Transverse colon (tissue), 4 donors: ENCODE results near the gene MEG3. TPM values are rescaled to one million over a fixed set of nuclear protein-coding genes. Genes with fewer than 3 reads are reported as not detected.

ENCODE experiments used
- DNase-seq: peaks from one replicate; pipeline ENCODE4 v3.0.0-alpha.2; 2019
- H3K27ac ChIP-seq, 4 donors: fragments of 200-600 bp; sonication (generic); 2 replicates each; pipeline ENCODE4 v1.5.1; 2016 to 2018; ENCODE audit warnings: inconsistent platforms in 4 of 4
- H3K27me3 ChIP-seq: fragments of 200-600 bp; sonication (generic); 2 replicates; pipeline ENCODE4 v1.5.1; 2017; ENCODE audit warnings: inconsistent platforms
- H3K36me3 ChIP-seq, 4 donors: fragments of 200-600 bp; sonication (generic); 2 replicates each; pipeline ENCODE4 v1.5.1; 2017 to 2019; ENCODE audit warnings: inconsistent platforms in 4 of 4
- H3K4me1 ChIP-seq, 4 donors: fragments of 200-600 bp; sonication (generic); 2 replicates each; pipeline ENCODE4 v1.5.1; 2017 to 2020; ENCODE audit warnings: inconsistent platforms in 4 of 4
- H3K4me3 ChIP-seq, 4 donors: fragments of 200-600 bp; sonication (generic); 1 replicate in 1 of 4; 2 replicates in 3 of 4; pipeline versions ENCODE4 v1.5.1 to v1.6.1; 2017 to 2019; ENCODE audit warnings: inconsistent platforms in 4 of 4
- H3K9me3 ChIP-seq, 2 donors: fragments of 200-600 bp; sonication (generic); 2 replicates each; pipeline ENCODE4 v1.5.1; 2017 to 2019; ENCODE audit warnings: inconsistent platforms in 2 of 2
- EP300 ChIP-seq: sonication (generic); formaldehyde crosslinking; IDR thresholded peaks from one replicate; pipeline ENCODE4 v1.6.1; 2017; ENCODE audit warnings: antibody characterized with exemption, low read depth
- POLR2A ChIP-seq: fragments of 450-650 bp; IDR thresholded peaks from one replicate; pipeline ENCODE4 v1.6.1; 2016; ENCODE audit warnings: antibody characterized with exemption, mild to moderate bottlenecking, moderate library complexity
- POLR2AphosphoS5 ChIP-seq, 3 donors: sonication (generic); formaldehyde crosslinking; IDR thresholded peaks; one replicate each; pipeline ENCODE4 v1.6.1; 2016; ENCODE audit warnings: antibody characterized with exemption in 3 of 3
- WGBS, 2 donors: methylation state at CpG; one replicate each; pipeline ENCODE4 v1.1.5; 2018; ENCODE audit warnings: low coverage in 1 of 2; 5-methylcytosine and 5-hydroxymethylcytosine counted together
- in situ Hi-C, 4 donors: fragments of 200-750 bp; cut with MboI; loops; one replicate each; pipeline versions ENCODE4 v1.15.0 to v1.15.1; 2017; ENCODE audit warnings: low sequenced_read_pairs in 3 of 4, low pct_ligation_motif_present in 1 of 4, low pct_unique_long_range_greater_than_20kb in 1 of 4
- intact Hi-C: fragments of 100-400 bp; cut with DNase I; formaldehyde crosslinking; loops from one replicate; pipeline ENCODE4 v1.15.1; 2023; ENCODE audit warnings: low total_unique reads
- total RNA-seq, 4 donors: library from RNA; depleted of rRNA; stranded (reverse); fragments of >200 nt; gene quantifications; one replicate each; pipeline ENCODE4 v1.1.0, GENCODE V29; 2016
- TF ChIP-seq, protein P1 (sequence below), 5 experiments: fragments of 200-600 bp in 3 of 5; fragments of 450-650 bp in 2 of 5; sonication (generic) in 3 of 5; IDR thresholded peaks; 1 replicate in 2 of 5; 2 replicates in 3 of 5; pipeline ENCODE4 v1.5.1; 2016 to 2017; ENCODE audit warnings: antibody characterized with exemption in 5 of 5, inconsistent platforms in 3 of 5, mild to moderate bottlenecking in 2 of 5, moderate library complexity in 1 of 5

The MEG3 gene
- total RNA-seq, 4 donors from 2014 or later: 10.6 to 156 (median 40.1) TPM

DNA sequence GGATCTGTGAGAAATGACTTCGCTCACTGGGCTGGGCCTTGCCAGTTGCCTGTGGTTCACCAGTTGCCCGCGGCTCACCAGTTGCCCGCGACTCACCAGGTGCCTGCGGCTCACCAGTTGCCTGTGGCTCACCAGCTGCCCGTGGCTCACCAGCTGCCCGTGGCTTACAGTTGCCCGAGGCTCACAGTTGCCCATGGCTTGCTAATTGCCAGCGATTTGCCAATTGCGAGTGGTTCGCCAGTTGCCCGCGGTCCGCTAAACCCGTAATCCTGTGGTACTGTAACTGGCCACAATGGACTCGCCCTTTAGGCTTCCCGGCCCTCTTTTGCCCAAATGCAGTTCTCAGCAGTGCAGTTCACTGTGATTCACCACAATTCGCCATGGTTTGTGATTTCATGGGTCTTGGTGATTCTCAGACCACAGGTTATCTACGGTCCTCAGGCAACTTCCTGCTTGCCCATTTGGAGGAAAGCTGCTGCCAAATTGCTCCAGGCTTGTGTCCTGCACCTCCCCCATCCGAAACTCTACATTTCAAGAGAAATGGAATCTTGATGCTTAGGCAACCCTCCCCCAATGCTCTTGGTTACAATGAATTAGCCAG is 15.0 kb upstream of the MEG3 start:
- no peaks in the 10 kb centered on the region for H3K27me3 ChIP-seq
- TF ChIP-seq EP300: no peak
- TF ChIP-seq POLR2A: no peak
- TF ChIP-seq, protein P1, sequence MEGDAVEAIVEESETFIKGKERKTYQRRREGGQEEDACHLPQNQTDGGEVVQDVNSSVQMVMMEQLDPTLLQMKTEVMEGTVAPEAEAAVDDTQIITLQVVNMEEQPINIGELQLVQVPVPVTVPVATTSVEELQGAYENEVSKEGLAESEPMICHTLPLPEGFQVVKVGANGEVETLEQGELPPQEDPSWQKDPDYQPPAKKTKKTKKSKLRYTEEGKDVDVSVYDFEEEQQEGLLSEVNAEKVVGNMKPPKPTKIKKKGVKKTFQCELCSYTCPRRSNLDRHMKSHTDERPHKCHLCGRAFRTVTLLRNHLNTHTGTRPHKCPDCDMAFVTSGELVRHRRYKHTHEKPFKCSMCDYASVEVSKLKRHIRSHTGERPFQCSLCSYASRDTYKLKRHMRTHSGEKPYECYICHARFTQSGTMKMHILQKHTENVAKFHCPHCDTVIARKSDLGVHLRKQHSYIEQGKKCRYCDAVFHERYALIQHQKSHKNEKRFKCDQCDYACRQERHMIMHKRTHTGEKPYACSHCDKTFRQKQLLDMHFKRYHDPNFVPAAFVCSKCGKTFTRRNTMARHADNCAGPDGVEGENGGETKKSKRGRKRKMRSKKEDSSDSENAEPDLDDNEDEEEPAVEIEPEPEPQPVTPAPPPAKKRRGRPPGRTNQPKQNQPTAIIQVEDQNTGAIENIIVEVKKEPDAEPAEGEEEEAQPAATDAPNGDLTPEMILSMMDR (IDR thresholded peaks at IDR 0.05): no peak
- no peak for TF ChIP-seq POLR2AphosphoS5 (IDR thresholded peaks at IDR 0.05)
- no peak for DNase-seq
- in situ Hi-C loops (no loop called here), intact Hi-C loops (no loop called here)
- WGBS, 2 donors: 68 to 75% methylated on average over 5 to 21 of the region's 21 CpGs
- H3K4me1 ChIP-seq: no peaks in the 10 kb centered on the region
- H3K4me3 ChIP-seq: no peak overlapping the region
- peaks cover 3 to 13% of the 10 kb centered on the region in 2 donors for H3K9me3 ChIP-seq
- no peaks in the 10 kb centered on the region for H3K36me3 ChIP-seq
- no peak overlapping the region for H3K27ac ChIP-seq

DNA sequence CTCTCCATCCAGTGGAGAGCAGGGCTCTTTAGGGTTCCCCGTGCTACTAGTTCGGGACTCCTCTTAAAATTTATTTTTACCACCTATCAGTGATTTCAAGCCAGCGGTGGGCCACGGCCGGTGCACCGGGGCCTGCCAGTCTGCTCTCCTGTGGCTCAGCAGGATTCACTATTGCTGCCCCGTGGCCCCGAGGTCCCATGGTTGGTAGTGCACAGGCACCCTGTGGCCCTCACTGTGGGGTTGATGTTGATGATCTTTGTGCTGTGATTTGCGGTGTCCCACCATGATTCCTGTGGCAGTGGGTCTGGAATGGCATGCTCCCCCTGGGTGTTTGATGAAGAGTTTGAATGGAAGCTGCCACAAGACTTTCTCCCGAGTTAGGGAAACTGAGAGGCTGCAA is 12.6 kb upstream of the MEG3 start:
- Histone ChIP-seq H3K27me3 (no peaks in the 10 kb centered on the region), H3K9me3 (peaks cover 3 to 13% of the 10 kb centered on the region in 2 donors), H3K4me3 (no peak overlapping the region), H3K36me3 (no peaks in the 10 kb centered on the region), H3K4me1 (no peaks in the 10 kb centered on the region), H3K27ac (no peak overlapping the region)
- intact Hi-C loops (no loop called here), in situ Hi-C loops (no loop called here)
- TF ChIP-seq, protein P1 (IDR thresholded peaks at IDR 0.05): no peak
- no peak for TF ChIP-seq POLR2A
- TF ChIP-seq POLR2AphosphoS5 (IDR thresholded peaks at IDR 0.05): no peak
- no peak for TF ChIP-seq EP300
- 90% methylated on average over 8 of the region's 10 CpGs; no CpG with 5 or more reads in 1 of the 2 donors for WGBS, 2 donors
- no peak for DNase-seq

DNA sequence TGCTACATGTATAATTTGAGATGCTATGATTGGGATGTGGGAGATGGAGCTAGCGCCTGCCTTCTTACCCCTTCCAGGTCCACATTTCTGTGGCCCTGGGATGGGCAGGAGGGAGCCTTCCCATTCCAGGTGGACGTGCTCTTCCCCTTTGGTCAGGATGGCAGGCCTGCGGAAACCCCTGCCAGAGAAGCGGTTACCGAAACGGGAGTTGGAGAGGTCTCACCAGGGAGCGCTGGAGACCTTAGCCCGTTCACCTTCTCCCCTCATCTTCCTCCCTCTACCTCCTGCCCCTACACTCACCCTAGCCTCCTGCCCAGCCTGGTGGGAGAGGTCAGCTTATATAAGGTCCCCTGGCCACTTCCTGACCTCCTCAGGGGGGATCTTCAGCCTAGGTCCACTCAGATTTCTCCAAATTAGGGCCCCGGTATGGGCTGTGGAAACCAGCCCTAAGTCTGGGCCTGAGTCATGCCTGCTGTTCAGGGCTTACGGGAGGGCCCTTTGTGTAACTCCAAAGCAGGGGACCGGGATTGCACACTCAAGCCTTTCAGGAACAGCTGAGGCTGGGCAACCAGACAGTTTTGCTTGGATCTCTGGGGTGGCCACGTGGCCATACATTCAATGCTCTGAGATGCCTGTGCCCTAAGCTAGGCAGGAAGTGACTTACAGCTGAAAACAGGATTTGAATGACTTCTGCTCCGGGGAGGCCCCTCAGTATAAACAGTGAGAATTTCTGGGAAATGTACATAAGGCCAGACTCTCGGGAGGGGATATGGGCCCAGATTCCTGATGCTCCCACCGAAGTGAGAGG is 10.2 kb upstream of the MEG3 start:
- TF ChIP-seq POLR2A (no peak), POLR2AphosphoS5 (IDR thresholded peaks at IDR 0.05) (no peak), EP300 (no peak)
- TF ChIP-seq, protein P1 (IDR thresholded peaks at IDR 0.05): no peak
- no peaks in the 10 kb centered on the region for H3K27me3 ChIP-seq
- in situ Hi-C loops: no loop called here
- no peaks in the 10 kb centered on the region for H3K36me3 ChIP-seq
- H3K27ac ChIP-seq: no peak overlapping the region
- intact Hi-C loops: no loop called here
- no peaks in the 10 kb centered on the region for H3K4me1 ChIP-seq
- no peak overlapping the region for H3K4me3 ChIP-seq
- no peak for DNase-seq
- 81 to 83% methylated on average over 1 to 15 of the region's 15 CpGs for WGBS, 2 donors
- peaks cover 0 to 8% of the 10 kb centered on the region in 2 donors for H3K9me3 ChIP-seq

DNA sequence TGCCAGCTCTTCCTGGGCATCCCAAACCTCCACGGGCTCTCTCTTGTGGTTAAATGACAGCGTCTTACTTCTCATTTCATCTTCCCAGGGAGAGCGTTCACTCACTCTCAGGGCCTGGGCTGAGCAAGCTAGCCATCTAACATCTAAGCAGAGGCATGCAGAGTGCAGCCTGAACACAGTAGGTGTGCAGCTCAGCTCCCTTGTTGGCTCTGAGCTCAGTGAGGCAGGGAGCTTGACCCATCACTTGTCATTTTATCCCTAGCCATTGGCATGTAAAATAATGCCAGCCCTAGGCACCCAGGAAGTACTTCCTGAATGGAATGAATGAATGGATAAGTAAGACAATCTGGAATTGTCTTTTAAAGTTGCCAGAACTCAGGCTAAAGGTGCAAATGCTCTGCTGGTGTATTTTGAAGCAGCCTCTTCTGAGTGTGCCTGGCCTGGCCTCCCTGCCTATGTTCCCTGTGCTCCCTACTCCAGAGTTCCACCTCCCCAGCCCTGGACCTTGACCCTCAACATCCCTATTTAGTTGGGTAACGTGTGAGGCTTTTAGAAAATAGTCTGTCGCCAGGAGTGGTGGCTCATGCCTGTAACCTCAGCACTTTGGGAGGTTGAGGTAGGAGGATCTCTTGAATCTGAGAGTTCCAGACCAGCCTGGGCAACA is 9.5 kb upstream of the MEG3 start:
- WGBS, 2 donors: 40 to 69% methylated on average over 2 to 5 of the region's 5 CpGs
- Histone ChIP-seq H3K36me3 (no peaks in the 10 kb centered on the region), H3K9me3 (peaks cover 0 to under 1% of the 10 kb centered on the region in 2 donors), H3K27ac (no peak overlapping the region), H3K4me3 (no peak overlapping the region), H3K4me1 (no peaks in the 10 kb centered on the region), H3K27me3 (no peaks in the 10 kb centered on the region)
- in situ Hi-C loops: no loop called here
- intact Hi-C loops: no loop called here
- no peak for DNase-seq
- TF ChIP-seq, protein P1 (IDR thresholded peaks at IDR 0.05): no peak
